HG03039 (cell line): ENCODE results near the gene UCP3.
"Not testable (repeated sequence)": the region's sequence is repeated elsewhere in the genome, so short reads cannot be mapped to it uniquely, and the experiment has no call there.

Experiments
- ATAC-seq: cut with Tn5 transposase; IDR thresholded peaks from one replicate; pipeline ENCODE4 v1.9.1; 2021; ENCODE audit warnings: mild to moderate bottlenecking, moderate library complexity; ENCODE audit not compliant: unreplicated experiment

Gene UCP3

GRCh38 chr11:74001822-74002286 is 7.0 kb downstream of the UCP3 start:
- ATAC-seq, result no peak

GRCh38 chr11:74000307-74001133 is 8.4 kb downstream of the UCP3 start:
- no peak for ATAC-seq

- ATAC-seq, result no peak
Measured at GRCh38 chr11:73999581-74000306, 9.1 kb downstream of the UCP3 start.

GRCh38 chr11:73998846-73999575 is 9.9 kb downstream of the UCP3 start:
- ATAC-seq, result no peak

- no peak for ATAC-seq
Measured at GRCh38 chr11:73997120-73997770, 11.6 kb downstream of the UCP3 start.

- no peak for ATAC-seq
Measured at GRCh38 chr11:73996161-73996747, 12.6 kb downstream of the UCP3 start.

GRCh38 chr11:73995731-73996130 is 13.2 kb downstream of the UCP3 start:
- ATAC-seq, result no peak

- no peak for ATAC-seq
Measured at GRCh38 chr11:73995247-73995646, 13.6 kb downstream of the UCP3 start.

GRCh38 chr11:73991471-73992006 is 17.3 kb downstream of the UCP3 start:
- no peak for ATAC-seq

- no peak for ATAC-seq
Measured at GRCh38 chr11:73990730-73991129, 18.2 kb downstream of the UCP3 start.

- no peak for ATAC-seq
Measured at GRCh38 chr11:73989156-73989555, 19.7 kb downstream of the UCP3 start.

- no peak for ATAC-seq
Measured at GRCh38 chr11:73988227-73988626, 20.7 kb downstream of the UCP3 start.

GRCh38 chr11:73985661-73986060 is 23.2 kb downstream of the UCP3 start:
- ATAC-seq, result not testable (repeated sequence)

- no peak for ATAC-seq
Measured at GRCh38 chr11:73983741-73984538, 24.9 kb downstream of the UCP3 start.

- peak; percentile 77 for ATAC-seq
Measured at GRCh38 chr11:73982990-73983740, 25.7 kb downstream of the UCP3 start.

- ATAC-seq, result peak; percentile 45
Measured at GRCh38 chr11:73982595-73982989, 26.3 kb downstream of the UCP3 start, which contains the start of gene UCP2. Gene UCP2, minus strand, starts transcription at chr11:73982843. Its CDS starts 4,465 bp downstream, at chr11:73978378.

- ATAC-seq, result no peak
Measured at GRCh38 chr11:73981051-73981805, 27.7 kb downstream of the UCP3 start.
